HepG2 (cell line): ENCODE measurements around the gene PSD4. TPM values are rescaled to one million over a fixed set of nuclear protein-coding genes. Genes with fewer than 3 reads are reported as not detected.

Experiments used
- ATF6 ChIP-seq: sonication (generic); formaldehyde crosslinking; conservative IDR thresholded peaks from 2 replicates; pipeline ENCODE4 v1.4.0; 2020; ENCODE audit warnings: missing genetic modification reagents
- CBX5 ChIP-seq: sonication (generic); formaldehyde crosslinking; IDR thresholded peaks from 2 replicates; pipeline ENCODE4 v1.4.0; 2020; ENCODE audit warnings: missing genetic modification reagents, borderline replicate concordance
- ISX ChIP-seq: sonication (generic); formaldehyde crosslinking; conservative IDR thresholded peaks from 2 replicates; pipeline ENCODE4 v1.5.0; 2020; ENCODE audit warnings: missing genetic modification reagents
- POGZ ChIP-seq: sonication (generic); formaldehyde crosslinking; IDR thresholded peaks from 2 replicates; pipeline ENCODE4 v1.4.0; 2020; ENCODE audit warnings: mild to moderate bottlenecking, missing genetic modification reagents
- POLR2G ChIP-seq: fragments of 200-400 bp; formaldehyde crosslinking; IDR thresholded peaks from 2 replicates; pipeline ENCODE4 v1.6.1; 2018; ENCODE audit warnings: mild to moderate bottlenecking, low read depth, low read length, moderate library complexity
- SIX4 ChIP-seq: sonication (generic); formaldehyde crosslinking; IDR thresholded peaks from 2 replicates; pipeline ENCODE4 v1.4.0; 2020; ENCODE audit warnings: missing genetic modification reagents
- SNAPC2 ChIP-seq: sonication (generic); formaldehyde crosslinking; IDR thresholded peaks from 2 replicates; pipeline ENCODE4 v1.8.1; 2022; ENCODE audit warnings: mild to moderate bottlenecking, missing genetic modification reagents
- SYNCRIP ChIP-seq: fragments of 200-400 bp; formaldehyde crosslinking; IDR thresholded peaks from 2 replicates; pipeline ENCODE4 v1.6.1; 2018; ENCODE audit warnings: mild to moderate bottlenecking, low read depth, low read length; ENCODE audit not compliant: insufficient read depth
- THAP11 ChIP-seq: IDR thresholded peaks from 2 replicates; pipeline ENCODE4 v1.6.1; 2016; ENCODE audit warnings: missing biosample characterization, missing genetic modification reagents
- ZBTB14 ChIP-seq: sonication (generic); formaldehyde crosslinking; IDR thresholded peaks from 2 replicates; pipeline ENCODE4 v1.4.0; 2020; ENCODE audit warnings: missing genetic modification reagents
- ZNF703 ChIP-seq: sonication (generic); formaldehyde crosslinking; IDR thresholded peaks from 2 replicates; pipeline ENCODE4 v1.5.1; 2020; ENCODE audit warnings: missing genetic modification reagents, mild to moderate bottlenecking, moderate library complexity, borderline replicate concordance
- ZSCAN5A ChIP-seq: sonication (generic); formaldehyde crosslinking; IDR thresholded peaks from 2 replicates; pipeline ENCODE4 v1.8.0; 2022; ENCODE audit warnings: mild to moderate bottlenecking, missing genetic modification reagents, borderline replicate concordance
- polyA plus RNA-seq, 8 experiments: library from polyadenylated mRNA; depleted of rRNA in 3 of 8; stranded (reverse) in 7 of 8; unstranded in 1 of 8; fragments of >200 nt; fragmentation: Illumina TruSeq in 4 of 8; extraction: Trizol in 4 of 8; gene quantifications; 2 replicates each; pipeline versions ENCODE4 v1.2.1 to v1.2.3, GENCODE V29; 2011 to 2016; ENCODE audit warnings: low read depth in 4 of 8, missing spikeins in 1 of 8, mixed read lengths in 1 of 8; ENCODE audit not compliant: insufficient read depth in 1 of 8
- total RNA-seq, 5 experiments: library from RNA; depleted of rRNA; stranded (reverse); fragments of >200 nt; fragmentation: Illumina TruSeq; extraction: Trizol; gene quantifications; 2 replicates each; pipeline ENCODE4 v1.2.3, GENCODE V29; 2016; ENCODE audit warnings: low read depth in 1 of 5
- TF ChIP-seq, protein P1 (sequence below): sonication (generic); formaldehyde crosslinking; IDR thresholded peaks from 2 replicates; pipeline ENCODE4 v1.9.0; 2021; ENCODE audit warnings: missing genetic modification reagents, borderline replicate concordance
- TF ChIP-seq, protein P2 (sequence below): sonication (generic); formaldehyde crosslinking; IDR thresholded peaks from 2 replicates; pipeline ENCODE4 v1.4.0; 2020; ENCODE audit warnings: missing genetic modification reagents, borderline replicate concordance
- TF ChIP-seq, protein P3 (sequence below): sonication (generic); formaldehyde crosslinking; IDR thresholded peaks from 2 replicates; pipeline ENCODE4 v1.8.1; 2023; ENCODE audit warnings: mild to moderate bottlenecking, inconsistent platforms, moderate library complexity, missing genetic modification reagents, borderline replicate concordance
- TF ChIP-seq, protein P4 (sequence below): sonication (generic); formaldehyde crosslinking; IDR thresholded peaks from 2 replicates; pipeline ENCODE4 v1.4.0; 2020; ENCODE audit warnings: low read depth, mild to moderate bottlenecking, missing genetic modification reagents

PSD4 gene
- total and polyA plus RNA-seq, 2 of the 13 experiments (the other 11 are each of a cell fraction or from before 2014, with no cell fraction given) = 5.8 to 9.4 TPM

DNA sequence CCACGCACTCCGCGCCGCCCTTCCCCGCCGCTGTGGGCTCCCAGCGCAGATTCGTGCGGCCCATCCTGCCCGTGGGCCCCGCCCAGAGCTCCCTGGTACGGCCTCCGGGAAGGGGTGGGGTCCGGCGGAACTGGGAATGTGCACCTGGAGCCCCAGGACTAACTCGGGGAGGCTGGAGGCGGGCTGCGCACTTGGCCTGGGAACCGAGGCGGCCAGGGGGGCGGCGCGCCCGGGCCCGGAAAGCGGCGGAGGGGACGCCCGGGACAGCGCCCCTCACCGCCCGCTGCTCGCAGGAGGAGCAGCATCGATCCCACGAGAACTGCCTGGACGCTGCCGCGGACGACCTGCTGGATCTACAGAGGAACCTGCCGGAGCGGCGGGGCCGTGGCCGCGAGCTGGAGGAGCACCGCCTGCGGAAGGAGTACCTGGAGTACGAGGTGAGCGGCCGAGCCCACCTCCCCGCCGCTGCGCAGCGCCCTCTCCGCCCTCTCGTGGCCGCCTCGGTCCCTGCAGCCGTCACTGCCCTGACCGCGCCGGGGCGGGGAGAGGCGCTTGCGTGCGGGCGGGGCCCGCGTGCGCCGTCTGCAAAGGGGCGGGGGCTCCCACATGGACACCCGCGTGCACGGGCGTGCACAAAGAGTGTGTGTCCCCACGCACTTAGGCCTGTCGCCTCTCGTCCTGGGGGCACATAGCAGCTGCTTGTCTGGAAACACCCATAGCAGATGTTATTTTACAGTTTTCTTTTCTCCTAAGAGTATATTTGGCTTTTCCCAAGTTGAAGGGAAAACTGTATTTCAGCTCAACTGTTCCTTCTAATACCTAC, 25.2 kb downstream of the PSD4 start (continued):
- TF ChIP-seq ZBTB14 (CRISPR knock-in tag) (peak; percentile 65), POLR2G (peak; percentile 69), CBX5 (CRISPR knock-in tag) (0 out of 2 replicates have a peak, but pooled peaks have one; percentile 56), ISX (no peak), POGZ (peak; percentile 43; the same call in 1 of the 2 replicates), ZNF703 (CRISPR knock-in tag) (no peak; the same call in 1 of the 2 replicates), SIX4 (CRISPR knock-in tag) (0 out of 2 replicates have a peak, but pooled peaks have one; percentile 13), SNAPC2 (CRISPR knock-in tag) (0 out of 2 replicates have a peak, but pooled peaks have one; percentile 64), ZSCAN5A (CRISPR knock-in tag) (no peak), SYNCRIP (no peak), ATF6 (CRISPR knock-in tag) (no peak), THAP11 (peak; percentile 81)
- TF ChIP-seq, protein P1, sequence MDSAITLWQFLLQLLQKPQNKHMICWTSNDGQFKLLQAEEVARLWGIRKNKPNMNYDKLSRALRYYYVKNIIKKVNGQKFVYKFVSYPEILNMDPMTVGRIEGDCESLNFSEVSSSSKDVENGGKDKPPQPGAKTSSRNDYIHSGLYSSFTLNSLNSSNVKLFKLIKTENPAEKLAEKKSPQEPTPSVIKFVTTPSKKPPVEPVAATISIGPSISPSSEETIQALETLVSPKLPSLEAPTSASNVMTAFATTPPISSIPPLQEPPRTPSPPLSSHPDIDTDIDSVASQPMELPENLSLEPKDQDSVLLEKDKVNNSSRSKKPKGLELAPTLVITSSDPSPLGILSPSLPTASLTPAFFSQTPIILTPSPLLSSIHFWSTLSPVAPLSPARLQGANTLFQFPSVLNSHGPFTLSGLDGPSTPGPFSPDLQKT (CRISPR knock-in tag) = no peak
- TF ChIP-seq, protein P2, sequence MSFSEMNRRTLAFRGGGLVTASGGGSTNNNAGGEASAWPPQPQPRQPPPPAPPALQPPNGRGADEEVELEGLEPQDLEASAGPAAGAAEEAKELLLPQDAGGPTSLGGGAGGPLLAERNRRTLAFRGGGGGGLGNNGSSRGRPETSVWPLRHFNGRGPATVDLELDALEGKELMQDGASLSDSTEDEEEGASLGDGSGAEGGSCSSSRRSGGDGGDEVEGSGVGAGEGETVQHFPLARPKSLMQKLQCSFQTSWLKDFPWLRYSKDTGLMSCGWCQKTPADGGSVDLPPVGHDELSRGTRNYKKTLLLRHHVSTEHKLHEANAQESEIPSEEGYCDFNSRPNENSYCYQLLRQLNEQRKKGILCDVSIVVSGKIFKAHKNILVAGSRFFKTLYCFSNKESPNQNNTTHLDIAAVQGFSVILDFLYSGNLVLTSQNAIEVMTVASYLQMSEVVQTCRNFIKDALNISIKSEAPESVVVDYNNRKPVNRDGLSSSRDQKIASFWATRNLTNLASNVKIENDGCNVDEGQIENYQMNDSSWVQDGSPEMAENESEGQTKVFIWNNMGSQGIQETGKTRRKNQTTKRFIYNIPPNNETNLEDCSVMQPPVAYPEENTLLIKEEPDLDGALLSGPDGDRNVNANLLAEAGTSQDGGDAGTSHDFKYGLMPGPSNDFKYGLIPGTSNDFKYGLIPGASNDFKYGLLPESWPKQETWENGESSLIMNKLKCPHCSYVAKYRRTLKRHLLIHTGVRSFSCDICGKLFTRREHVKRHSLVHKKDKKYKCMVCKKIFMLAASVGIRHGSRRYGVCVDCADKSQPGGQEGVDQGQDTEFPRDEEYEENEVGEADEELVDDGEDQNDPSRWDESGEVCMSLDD = 0 out of 2 replicates have a peak, but pooled peaks have one; percentile 35
- TF ChIP-seq, protein P3, sequence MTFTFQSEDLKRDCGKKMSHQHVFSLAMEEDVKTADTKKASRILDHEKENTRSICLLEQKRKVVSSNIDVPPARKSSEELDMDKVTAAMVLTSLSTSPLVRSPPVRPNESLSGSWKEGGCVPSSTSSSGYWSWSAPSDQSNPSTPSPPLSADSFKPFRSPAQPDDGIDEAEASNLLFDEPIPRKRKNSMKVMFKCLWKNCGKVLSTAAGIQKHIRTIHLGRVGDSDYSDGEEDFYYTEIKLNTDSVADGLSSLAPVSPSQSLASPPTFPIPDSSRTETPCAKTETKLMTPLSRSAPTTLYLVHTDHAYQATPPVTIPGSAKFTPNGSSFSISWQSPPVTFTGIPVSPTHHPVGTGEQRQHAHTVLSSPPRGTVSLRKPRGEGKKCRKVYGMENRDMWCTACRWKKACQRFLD = 0 out of 2 replicates have a peak, but pooled peaks have one; percentile 73
- TF ChIP-seq, protein P4, sequence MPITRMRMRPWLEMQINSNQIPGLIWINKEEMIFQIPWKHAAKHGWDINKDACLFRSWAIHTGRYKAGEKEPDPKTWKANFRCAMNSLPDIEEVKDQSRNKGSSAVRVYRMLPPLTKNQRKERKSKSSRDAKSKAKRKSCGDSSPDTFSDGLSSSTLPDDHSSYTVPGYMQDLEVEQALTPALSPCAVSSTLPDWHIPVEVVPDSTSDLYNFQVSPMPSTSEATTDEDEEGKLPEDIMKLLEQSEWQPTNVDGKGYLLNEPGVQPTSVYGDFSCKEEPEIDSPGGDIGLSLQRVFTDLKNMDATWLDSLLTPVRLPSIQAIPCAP (CRISPR knock-in tag) = no peak
